ENCODE results near the gene CSRP1.

The CSRP1 gene

GRCh38 chr1:201454608-201455007, 52.3 kb downstream of the CSRP1 start:
- H3K27me3 ChIP-seq (ENCODE audit: control insufficient read depth, low read length), result peaks cover 10% of the 10 kb centered on the region; the same call in 1 of the 2 replicates
- no peak overlapping the region for H3K4me2 ChIP-seq (ENCODE audit: low read length)
- no peak overlapping the region for H3K4me3 ChIP-seq (ENCODE audit: low read length)
- no peaks in the 10 kb centered on the region for H3K36me3 ChIP-seq (ENCODE audit: control insufficient read depth, low read length)
- peaks cover 15% of the 10 kb centered on the region for H3K4me1 ChIP-seq (ENCODE audit: control insufficient read depth, low read length)
- H3F3A ChIP-seq (ENCODE audit: control insufficient read depth, insufficient read depth), result no peaks in the 10 kb centered on the region
- no peaks in the 10 kb centered on the region for H3K79me2 ChIP-seq (ENCODE audit: control insufficient read depth, low read length)
- H3K9me2 ChIP-seq (replicated peaks; ENCODE audit: control insufficient read depth, low read length), result no peaks in the 10 kb centered on the region
- no peaks in the 10 kb centered on the region for H4K20me1 ChIP-seq (ENCODE audit: control insufficient read depth, insufficient read depth, low read depth, low read length)
- TF ChIP-seq EZH2phosphoT487 (IDR thresholded peaks at IDR 0.05; ENCODE audit: borderline replicate concordance, low read length) (no peak), CTCF (IDR thresholded peaks at IDR 0.05; ENCODE audit: low read depth, low read length, poor library complexity, severe bottlenecking) (no peak)
- no peak overlapping the region for H3K27ac ChIP-seq (ENCODE audit: low read depth, low read length)
- H3K9me3 ChIP-seq (ENCODE audit: control insufficient read depth, insufficient read depth, low read length), result no peaks in the 10 kb centered on the region

GRCh38 chr1:201452866-201453265, 54.1 kb downstream of the CSRP1 start:
- TF ChIP-seq CTCF (IDR thresholded peaks at IDR 0.05; ENCODE audit: low read depth, low read length, poor library complexity, severe bottlenecking), result no peak
- TF ChIP-seq EZH2phosphoT487 (IDR thresholded peaks at IDR 0.05; ENCODE audit: borderline replicate concordance, low read length), result no peak
- Histone ChIP-seq H3K79me2 (ENCODE audit: control insufficient read depth, low read length) (no peaks in the 10 kb centered on the region), H3K4me2 (ENCODE audit: low read length) (no peak overlapping the region), H3K4me1 (ENCODE audit: control insufficient read depth, low read length) (peaks cover 22% of the 10 kb centered on the region), H3K9me3 (ENCODE audit: control insufficient read depth, insufficient read depth, low read length) (no peaks in the 10 kb centered on the region), H4K20me1 (ENCODE audit: control insufficient read depth, insufficient read depth, low read depth, low read length) (no peaks in the 10 kb centered on the region), H3K36me3 (ENCODE audit: control insufficient read depth, low read length) (no peaks in the 10 kb centered on the region), H3F3A (ENCODE audit: control insufficient read depth, insufficient read depth) (no peaks in the 10 kb centered on the region), H3K27me3 (ENCODE audit: control insufficient read depth, low read length) (peaks cover 10% of the 10 kb centered on the region), H3K9me2 (replicated peaks; ENCODE audit: control insufficient read depth, low read length) (no peaks in the 10 kb centered on the region), H3K4me3 (ENCODE audit: low read length) (no peak overlapping the region), H3K27ac (ENCODE audit: low read depth, low read length) (no peak overlapping the region)

- Histone ChIP-seq H3K79me2 (ENCODE audit: control insufficient read depth, low read length) (no peaks in the 10 kb centered on the region), H3K9me3 (ENCODE audit: control insufficient read depth, insufficient read depth, low read length) (no peaks in the 10 kb centered on the region), H3K27ac (ENCODE audit: low read depth, low read length) (no peak overlapping the region), H3F3A (ENCODE audit: control insufficient read depth, insufficient read depth) (no peaks in the 10 kb centered on the region), H3K27me3 (ENCODE audit: control insufficient read depth, low read length) (peaks cover 14% of the 10 kb centered on the region), H3K36me3 (ENCODE audit: control insufficient read depth, low read length) (no peaks in the 10 kb centered on the region), H3K9me2 (replicated peaks; ENCODE audit: control insufficient read depth, low read length) (no peaks in the 10 kb centered on the region), H3K4me1 (ENCODE audit: control insufficient read depth, low read length) (peaks cover 13% of the 10 kb centered on the region), H3K4me2 (ENCODE audit: low read length) (no peak overlapping the region), H3K4me3 (ENCODE audit: low read length) (no peak overlapping the region), H4K20me1 (ENCODE audit: control insufficient read depth, insufficient read depth, low read depth, low read length) (no peaks in the 10 kb centered on the region)
- no peak for TF ChIP-seq EZH2phosphoT487 (IDR thresholded peaks at IDR 0.05; ENCODE audit: borderline replicate concordance, low read length)
- no peak for TF ChIP-seq CTCF (IDR thresholded peaks at IDR 0.05; ENCODE audit: low read depth, low read length, poor library complexity, severe bottlenecking)
These were observed 56.1 kb downstream of the CSRP1 start for GRCh38 chr1:201450721-201451291.
